T1000 (cell line): ENCODE measurements around the gene FKBP1A.
"Not testable (repeated sequence)": the region's sequence is repeated elsewhere in the genome, so short reads cannot be mapped to it uniquely, and the experiment has no call there.

ENCODE experiments used
- DNase-seq: peaks from one replicate; lab custom pipeline; 2025; ENCODE audit warnings: mixed read lengths; lab: John Stamatoyannopoulos, UW

Gene FKBP1A

GRCh38 chr20:1363522-1363921 is 29.3 kb downstream of the FKBP1A start:
- DNase-seq = no peak

- DNase-seq = no peak
Measured at GRCh38 chr20:1362484-1362883, 30.4 kb downstream of the FKBP1A start.

GRCh38 chr20:1360094-1360846 is 32.6 kb downstream of the FKBP1A start:
- DNase-seq = no peak

GRCh38 chr20:1357921-1358671 is 34.8 kb downstream of the FKBP1A start:
- DNase-seq = no peak

GRCh38 chr20:1353956-1354355 is 38.9 kb downstream of the FKBP1A start:
- DNase-seq = no peak

- no peak for DNase-seq
Measured at GRCh38 chr20:1346315-1346969, 46.4 kb downstream of the FKBP1A start.

GRCh38 chr20:1345756-1346093 is 47.1 kb downstream of the FKBP1A start:
- no peak for DNase-seq

- DNase-seq = no peak
Measured at GRCh38 chr20:1345030-1345755, 47.7 kb downstream of the FKBP1A start.

GRCh38 chr20:1343446-1344124 is 49.3 kb downstream of the FKBP1A start:
- not testable (repeated sequence) for DNase-seq

GRCh38 chr20:1341561-1342265 is 51.1 kb downstream of the FKBP1A start:
- no peak for DNase-seq

- DNase-seq = no peak
Measured at GRCh38 chr20:1338801-1339200, 54.1 kb downstream of the FKBP1A start.

GRCh38 chr20:1338096-1338495 is 54.8 kb downstream of the FKBP1A start:
- DNase-seq = no peak

GRCh38 chr20:1337441-1337840 is 55.4 kb downstream of the FKBP1A start:
- no peak for DNase-seq

GRCh38 chr20:1336699-1337367 is 56.0 kb downstream of the FKBP1A start:
- DNase-seq = no peak

- DNase-seq = no peak
Measured at GRCh38 chr20:1335961-1336698, 56.7 kb downstream of the FKBP1A start.

- no peak for DNase-seq
Measured at GRCh38 chr20:1334761-1335160, 58.1 kb downstream of the FKBP1A start.

- no peak for DNase-seq
Measured at GRCh38 chr20:1334370-1334731, 58.5 kb downstream of the FKBP1A start.

- DNase-seq = no peak
Measured at GRCh38 chr20:1333462-1334369, 59.1 kb downstream of the FKBP1A start.

GRCh38 chr20:1332749-1333300 is 60.0 kb downstream of the FKBP1A start:
- no peak for DNase-seq
